Glutamatergic neuron (in vitro differentiated cells): Measurements from ENCODE around the gene AANAT. TPM values are rescaled to one million over a fixed set of nuclear protein-coding genes. Genes with fewer than 3 reads are reported as not detected.
A peak's percentile ranks its signal among the peaks of the same experiment; 100 is the strongest.

ENCODE experiments used
- DNase-seq: peaks from one replicate; pipeline ENCODE4 v3.0.0; 2022
- H3K27ac Mint-ChIP-seq: one replicate; pipeline ENCODE4 v1.8.0; 2020; ENCODE audit warnings: mild to moderate bottlenecking, mixed read lengths, inconsistent platforms; ENCODE audit not compliant: unreplicated experiment
- H3K27me3 Mint-ChIP-seq: one replicate; pipeline ENCODE4 v1.8.0; 2020; ENCODE audit warnings: mild to moderate bottlenecking, moderate library complexity, mixed read lengths, inconsistent platforms; ENCODE audit not compliant: unreplicated experiment
- H3K36me3 Mint-ChIP-seq: one replicate; pipeline ENCODE4 v1.8.0; 2020; ENCODE audit warnings: mild to moderate bottlenecking, mixed read lengths, inconsistent platforms; ENCODE audit not compliant: unreplicated experiment
- H3K4me1 Mint-ChIP-seq: one replicate; pipeline ENCODE4 v1.8.0; 2020; ENCODE audit warnings: mild to moderate bottlenecking, low read depth, mixed read lengths, inconsistent platforms; ENCODE audit not compliant: unreplicated experiment
- H3K4me3 Mint-ChIP-seq: one replicate; pipeline ENCODE4 v1.8.0; 2020; ENCODE audit warnings: mild to moderate bottlenecking, mixed read lengths, inconsistent platforms; ENCODE audit not compliant: unreplicated experiment
- H3K9me3 Mint-ChIP-seq: one replicate; pipeline ENCODE4 v1.8.0; 2020; ENCODE audit warnings: mild to moderate bottlenecking, moderate library complexity, mixed read lengths, inconsistent platforms; ENCODE audit not compliant: unreplicated experiment
- CTCF ChIP-seq: fragments of 200-600 bp; sonication (generic); IDR thresholded peaks from one replicate; pipeline ENCODE4 v1.5.0; 2021; ENCODE audit not compliant: partially characterized antibody, unreplicated experiment
- total RNA-seq: library from RNA; stranded (reverse); fragmentation: NEBNext Ultra II Directional; extraction: Animal tissue kit (Norgen Biotek cat#: 25700); gene quantifications from one replicate; pipeline ENCODE4 v1.2.1, GENCODE V29; 2021; ENCODE audit not compliant: unreplicated experiment

Gene AANAT
- total RNA-seq, 1 donor from 2014 or later = 0.39 TPM

- H3K4me1 Mint-ChIP-seq = peaks cover 7% of the 10 kb centered on the region
- H3K9me3 Mint-ChIP-seq = peaks cover 9% of the 10 kb centered on the region
- H3K27me3 Mint-ChIP-seq = no peaks in the 10 kb centered on the region
- DNase-seq = no peak
- H3K36me3 Mint-ChIP-seq = no peaks in the 10 kb centered on the region
- H3K27ac Mint-ChIP-seq = peak overlapping the region; percentile 22
- H3K4me3 Mint-ChIP-seq = no peak overlapping the region
- TF ChIP-seq CTCF = no peak
Measured at GRCh38 chr17:76485569-76485968, 18.2 kb downstream of the AANAT start.

GRCh38 chr17:76487451-76488192 lies 20.2 kb downstream of the AANAT start:
- no peak overlapping the region for H3K27ac Mint-ChIP-seq
- TF ChIP-seq CTCF = no peak

GRCh38 chr17:76490112-76490710 lies 22.8 kb downstream of the AANAT start:
- Mint-ChIP-seq H3K27ac (no peak overlapping the region), H3K27me3 (peaks cover 2% of the 10 kb centered on the region), H3K9me3 (peaks cover 3% of the 10 kb centered on the region), H3K36me3 (no peaks in the 10 kb centered on the region), H3K4me1 (peaks cover 9% of the 10 kb centered on the region), H3K4me3 (no peak overlapping the region)
- no peak for DNase-seq
- no peak for TF ChIP-seq CTCF

More at GRCh38 chr17:76487451-76488192, 20.2 kb downstream of the AANAT start:
- no peak for DNase-seq
- Mint-ChIP-seq H3K27me3 (peaks cover 2% of the 10 kb centered on the region), H3K4me3 (no peak overlapping the region), H3K4me1 (peaks cover 2% of the 10 kb centered on the region), H3K36me3 (no peaks in the 10 kb centered on the region), H3K9me3 (peaks cover 5% of the 10 kb centered on the region)

- no peak for TF ChIP-seq CTCF
- no peak for DNase-seq
- H3K9me3 Mint-ChIP-seq = no peaks in the 10 kb centered on the region
- no peaks in the 10 kb centered on the region for H3K36me3 Mint-ChIP-seq
- peaks cover 2% of the 10 kb centered on the region for H3K27me3 Mint-ChIP-seq
- peaks cover 9% of the 10 kb centered on the region for H3K4me1 Mint-ChIP-seq
- H3K27ac Mint-ChIP-seq = no peak overlapping the region
- no peak overlapping the region for H3K4me3 Mint-ChIP-seq
Measured at GRCh38 chr17:76491271-76492122, 24.1 kb downstream of the AANAT start.
